Measurements from ENCODE around the gene ASPDH.

GRCh38 chr19:50562329-50562728 lies 48.6 kb upstream of the ASPDH start:
- TF ChIP-seq CTCF (IDR thresholded peaks at IDR 0.05; ENCODE audit: insufficient read depth, low read depth, low read length) (no peak), EZH2 (IDR thresholded peaks at IDR 0.05; ENCODE audit: insufficient read depth, low read length) (no peak)

Data from astrocyte (in vitro differentiated cells and primary cell).